Stimulated activated CD8-positive, alpha-beta memory T cell treated with anti-CD3 and anti-CD28 coated beads, Interleukin-4, amount 100 ng/mL, for 24 hours (primary cell): Measurements from ENCODE around the gene ALG8.
A peak's percentile ranks its signal among the peaks of the same experiment; 100 is the strongest.
"Not testable (repeated sequence)": the region's sequence is repeated elsewhere in the genome, so short reads cannot be mapped to it uniquely, and the experiment has no call there.

Experiments used
- DNase-seq: peaks from one replicate; pipeline ENCODE4 v3.0.0-alpha.2; 2020; ENCODE audit warnings: low read depth

The ALG8 gene

DNA sequence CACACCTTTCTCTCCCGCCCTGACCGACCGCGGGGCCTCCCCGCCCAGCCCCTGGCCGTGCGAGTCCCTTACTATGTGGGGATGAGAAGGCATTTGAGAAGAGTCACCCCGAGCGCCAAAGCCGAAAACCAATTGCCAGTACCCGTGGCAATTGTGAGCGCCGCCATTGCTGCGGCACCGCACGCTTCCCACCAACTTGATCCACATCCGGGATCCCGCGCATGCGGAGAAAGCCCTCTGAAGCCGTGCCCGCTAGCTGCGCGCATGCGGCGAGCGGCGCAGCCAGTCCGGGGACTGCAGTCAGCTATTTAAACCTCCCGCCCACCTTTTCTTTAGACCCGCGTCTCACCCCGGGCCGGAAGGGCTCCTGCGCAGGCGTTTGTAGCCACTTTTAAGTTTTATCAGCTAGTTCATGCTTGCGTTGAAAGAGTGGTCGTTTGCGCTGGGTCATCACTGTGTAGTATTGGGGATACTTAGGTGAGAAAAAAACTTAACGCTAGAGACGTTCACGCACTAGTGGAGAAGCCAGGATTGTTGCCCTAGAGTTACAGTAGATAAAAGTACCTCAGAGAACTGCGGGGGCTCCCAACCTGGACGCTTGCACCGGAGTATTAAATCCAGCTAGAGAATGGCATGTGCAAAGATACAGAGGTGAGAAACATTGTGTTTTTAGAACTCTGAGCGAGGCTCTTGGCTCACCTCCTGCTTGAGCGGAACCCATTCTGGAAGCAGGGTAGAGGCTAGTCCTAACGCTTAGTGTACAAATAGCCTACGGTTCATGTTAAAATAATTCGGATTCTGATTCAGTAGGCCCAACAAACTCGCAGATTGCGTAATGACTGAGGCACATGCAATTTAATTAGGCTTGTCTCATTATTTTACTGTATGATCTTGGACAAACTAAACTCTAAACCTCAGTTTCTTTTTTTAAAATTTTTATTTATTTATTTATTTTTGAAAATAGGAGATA is at the start of gene ALG8:
Gene ALG8, minus strand, starts transcription at position 205 of the 970 bp plus-strand sequence. Its CDS starts 38 bp downstream, at position 167.
- DNase-seq = peak; percentile 94

DNA sequence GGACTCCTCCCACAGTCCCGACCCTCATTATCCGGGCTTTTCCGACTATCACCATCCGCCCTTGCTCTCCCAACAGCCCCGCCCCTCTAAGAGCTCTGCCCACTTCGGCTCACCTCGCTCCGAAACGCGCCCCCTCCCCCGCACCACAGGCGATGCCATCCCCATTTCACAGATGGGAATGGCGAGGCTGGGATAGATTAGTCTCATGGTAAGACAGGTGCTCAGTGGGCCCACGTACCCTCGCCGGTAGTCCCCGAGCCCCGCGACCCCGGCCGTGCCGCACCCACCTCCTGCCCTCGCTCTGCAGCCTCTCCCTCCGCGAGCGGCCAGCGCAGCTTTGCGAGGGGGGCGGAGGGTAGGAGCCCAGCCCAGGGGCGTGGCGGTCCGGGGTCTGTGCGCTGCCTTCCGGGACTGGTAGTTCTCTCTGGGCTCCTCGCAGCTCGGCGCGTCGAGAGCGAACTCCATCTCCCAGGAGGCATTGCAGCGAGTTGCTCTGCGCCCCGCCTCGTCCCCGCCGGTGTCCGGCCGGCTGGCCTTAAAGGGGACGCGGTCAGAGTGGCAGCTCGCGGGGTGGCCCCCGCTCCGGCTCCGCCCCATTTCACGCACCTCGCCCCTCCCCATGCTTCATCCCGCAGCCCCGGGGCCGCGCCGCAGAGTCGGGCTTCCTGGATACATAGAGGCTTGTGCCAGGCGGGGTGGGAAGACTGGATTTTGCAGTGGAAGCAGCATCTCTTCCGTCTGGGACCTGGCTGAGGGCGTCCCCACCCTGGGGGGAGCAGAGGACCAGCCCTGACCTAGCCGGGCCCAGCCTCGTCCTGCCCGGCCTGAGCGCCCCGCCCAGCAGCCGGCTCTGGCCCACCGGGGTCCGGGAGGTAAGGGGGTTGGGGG is 49.1 kb upstream of the ALG8 start, which contains the start of the genes KCTD21 and USP35:
Gene KCTD21, minus strand, starts transcription at position 341 of the 888 bp plus-strand sequence. CDS start 14,072 bp downstream, outside the sequence.
Gene USP35, plus strand, starts transcription at position 634 of the 888 bp plus-strand sequence. CDS start 7,327 bp downstream, outside the sequence.
- peak; percentile 89 for DNase-seq

DNA sequence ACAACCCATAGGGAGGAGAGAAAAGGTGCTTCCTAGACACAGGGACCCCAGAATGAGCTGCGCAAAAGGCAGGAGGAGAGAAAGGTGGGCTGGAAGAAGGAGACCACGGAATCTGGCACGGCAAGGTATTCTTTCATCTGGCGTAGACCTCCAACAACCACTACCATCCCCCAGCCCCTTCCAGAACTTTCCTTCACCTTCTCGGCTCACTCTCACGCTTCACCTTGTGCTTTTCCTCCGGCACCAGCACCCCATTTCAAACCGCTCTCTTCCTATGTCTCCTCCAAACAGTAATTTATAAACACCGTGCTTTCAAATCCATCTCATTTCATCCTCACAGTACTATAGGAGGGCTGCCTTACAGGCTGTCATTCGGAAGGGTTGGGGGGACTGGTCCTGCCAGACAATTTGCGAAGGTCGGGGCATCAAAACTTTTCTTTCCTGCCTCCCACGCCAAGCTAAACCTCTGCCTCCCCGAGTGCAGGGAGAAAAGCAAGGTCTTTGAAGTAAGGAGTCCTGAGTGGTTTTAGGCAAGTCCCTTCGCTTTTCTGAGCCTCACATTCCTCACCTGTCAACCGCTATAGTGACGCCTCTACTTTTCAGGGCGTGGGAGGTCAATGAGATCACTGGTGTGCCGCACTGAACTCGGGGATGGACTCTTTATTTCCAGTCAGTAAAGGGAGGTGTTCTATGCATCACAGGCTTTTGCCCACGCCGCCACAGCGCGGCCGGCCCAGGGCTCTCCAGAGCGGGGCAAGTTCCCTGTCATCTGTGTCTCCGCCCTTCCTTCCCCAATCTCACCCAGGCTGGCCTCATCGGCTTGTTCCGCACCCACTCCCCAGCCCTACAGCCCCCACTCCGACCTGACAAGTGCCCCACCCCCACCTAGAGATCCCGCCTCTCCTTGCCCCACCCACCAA is 48.2 kb upstream of the ALG8 start:
- peak; percentile 69 for DNase-seq

DNA sequence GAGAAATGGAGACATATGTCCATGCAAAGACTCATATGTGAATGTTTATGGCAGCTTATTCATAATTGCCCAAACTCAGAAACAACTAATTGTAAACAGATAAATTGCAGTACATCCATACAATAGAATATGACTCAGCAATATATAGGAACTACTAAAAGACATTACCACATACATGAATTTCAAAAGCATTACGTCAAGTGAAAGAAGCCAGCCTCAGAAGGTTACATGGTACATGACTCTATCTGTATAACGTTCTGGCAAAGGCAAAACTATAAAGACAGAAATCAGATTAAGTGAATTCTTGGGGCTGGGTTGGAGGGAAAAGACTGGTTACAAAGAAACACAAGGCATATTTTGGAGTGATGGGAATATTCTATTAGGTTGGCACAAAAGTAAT is 41.8 kb upstream of the ALG8 start:
- no peak for DNase-seq

DNA sequence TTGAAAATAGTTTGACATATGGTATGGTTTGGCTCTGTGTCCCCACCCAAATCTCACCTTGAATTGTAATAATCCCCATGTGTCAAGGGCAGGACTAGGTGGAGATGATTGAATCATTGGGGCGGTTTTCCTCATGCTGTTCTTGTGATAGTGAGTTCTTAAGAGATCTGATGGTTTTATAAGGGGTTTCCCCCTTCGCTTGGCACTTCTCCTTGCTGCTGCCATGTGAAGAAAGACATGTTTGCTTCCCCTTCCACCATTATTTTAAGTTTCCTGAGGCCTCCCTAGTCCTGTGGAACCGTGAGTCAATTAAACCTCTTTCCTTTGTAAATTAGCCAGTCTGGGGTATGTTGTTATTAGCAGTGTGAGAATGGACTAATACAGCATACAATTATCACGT is 41.3 kb upstream of the ALG8 start:
- no peak for DNase-seq

DNA sequence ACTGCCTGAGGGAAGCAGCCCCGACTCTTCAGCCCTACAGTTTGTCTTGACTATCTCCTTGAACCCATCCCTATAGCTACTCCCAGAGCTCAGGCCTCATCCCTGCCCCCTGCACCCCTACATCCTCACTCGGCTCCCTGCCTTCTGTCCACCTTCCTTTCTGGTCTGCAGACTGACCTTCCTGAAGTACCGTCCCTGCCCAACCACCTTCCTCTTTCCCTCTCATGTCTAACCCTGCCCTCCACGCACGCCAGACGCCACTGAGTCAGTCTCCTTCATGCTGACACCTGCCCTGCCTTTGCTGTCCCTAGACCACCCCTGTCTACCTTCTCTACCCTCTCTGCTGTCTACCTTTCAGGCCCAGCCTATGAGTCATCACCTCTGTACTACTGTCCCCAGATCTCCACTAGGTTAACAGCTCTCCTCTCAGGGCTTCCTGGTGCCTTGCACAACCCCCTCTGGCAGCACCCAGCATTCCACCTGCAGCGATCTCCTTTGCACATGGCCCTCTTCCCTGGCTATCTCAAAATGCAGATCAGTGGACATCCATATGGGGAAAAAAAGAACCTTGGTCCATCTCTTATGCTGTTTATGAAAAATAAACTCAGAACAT is 40.1 kb upstream of the ALG8 start:
- DNase-seq = no peak

DNA sequence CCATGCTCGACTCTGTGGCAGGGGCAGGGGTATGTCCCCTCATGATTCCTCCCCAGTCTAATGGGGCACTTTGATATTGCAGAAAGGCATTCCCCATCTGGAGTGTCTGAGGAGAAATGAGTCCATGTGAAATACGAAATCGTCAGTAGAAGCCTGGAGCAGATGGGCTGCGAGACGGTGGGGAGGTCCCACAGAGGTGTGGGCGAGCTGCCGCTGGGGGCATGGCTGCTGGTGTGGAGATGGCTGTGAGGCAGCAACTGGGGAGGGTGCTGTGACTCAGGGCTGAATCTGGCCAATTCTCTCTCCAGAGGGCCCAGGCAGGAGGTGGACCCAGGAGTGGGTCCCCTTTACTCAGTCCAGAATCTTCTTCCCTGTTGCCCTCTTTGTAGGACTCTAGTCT is 37.8 kb upstream of the ALG8 start:
- DNase-seq = no peak

DNA sequence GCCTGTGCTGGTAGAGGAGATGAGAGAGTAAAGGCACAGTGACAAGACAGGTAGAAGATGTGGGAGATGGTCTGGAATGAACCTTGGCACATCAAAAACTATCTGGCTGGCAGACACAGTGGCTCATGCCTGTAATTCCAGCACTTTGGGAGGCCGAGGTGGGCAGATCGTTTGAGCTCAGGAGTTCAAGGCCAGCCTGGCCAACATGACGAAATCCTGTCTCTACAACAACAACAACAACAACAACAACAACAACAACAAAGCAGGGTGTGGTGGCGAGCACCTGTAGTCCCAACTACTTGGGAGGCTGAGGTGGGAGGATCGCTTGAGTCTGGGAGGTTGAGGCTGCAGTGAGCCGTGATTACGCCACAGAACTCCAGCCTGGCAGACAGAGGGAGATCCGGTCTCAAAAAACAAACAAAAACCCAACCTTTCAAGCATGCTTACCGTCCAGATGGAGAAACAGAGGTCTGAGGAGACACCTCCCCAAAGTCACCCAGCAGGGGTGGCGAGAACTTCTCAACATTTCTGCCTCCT is 37.2 kb upstream of the ALG8 start:
- DNase-seq = no peak

DNA sequence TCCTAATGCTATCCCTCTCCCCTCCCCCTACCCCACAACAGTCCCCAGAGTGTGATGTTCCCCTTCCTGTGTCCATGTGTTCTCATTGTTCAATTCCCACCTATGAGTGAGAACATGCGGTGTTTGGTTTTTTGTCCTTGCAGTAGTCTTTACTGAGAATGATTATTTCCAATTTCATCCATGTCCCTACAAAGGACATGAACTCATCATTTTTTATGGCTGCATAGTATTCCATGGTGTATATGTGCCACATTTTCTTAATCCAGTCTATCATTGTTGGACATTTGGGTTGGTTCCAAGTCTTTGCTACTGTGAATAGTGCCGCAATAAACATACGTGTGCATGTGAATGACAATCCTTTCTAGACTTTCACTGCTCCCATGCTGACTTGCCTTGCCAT is 36.4 kb upstream of the ALG8 start:
- DNase-seq = not testable (repeated sequence)

DNA sequence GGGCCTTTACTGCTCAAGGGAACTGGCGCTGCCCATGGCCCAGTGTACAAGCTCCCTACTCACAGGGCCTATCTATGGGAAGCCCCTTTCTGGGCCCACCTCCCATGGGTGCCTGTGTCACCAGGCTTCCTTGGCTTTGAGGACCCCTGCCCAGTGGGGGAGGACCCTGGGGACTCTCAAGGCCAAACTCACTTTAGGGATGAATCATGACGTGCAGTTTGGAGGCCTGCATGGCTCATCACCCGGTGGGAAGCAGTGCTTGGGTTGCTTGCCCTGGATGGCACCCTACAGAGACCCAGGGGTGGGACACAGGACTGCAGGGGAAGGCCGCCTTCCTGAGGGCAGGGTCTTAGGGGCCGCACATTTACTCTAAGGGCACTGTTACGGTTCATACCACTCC is 32.5 kb upstream of the ALG8 start:
- DNase-seq = no peak

DNA sequence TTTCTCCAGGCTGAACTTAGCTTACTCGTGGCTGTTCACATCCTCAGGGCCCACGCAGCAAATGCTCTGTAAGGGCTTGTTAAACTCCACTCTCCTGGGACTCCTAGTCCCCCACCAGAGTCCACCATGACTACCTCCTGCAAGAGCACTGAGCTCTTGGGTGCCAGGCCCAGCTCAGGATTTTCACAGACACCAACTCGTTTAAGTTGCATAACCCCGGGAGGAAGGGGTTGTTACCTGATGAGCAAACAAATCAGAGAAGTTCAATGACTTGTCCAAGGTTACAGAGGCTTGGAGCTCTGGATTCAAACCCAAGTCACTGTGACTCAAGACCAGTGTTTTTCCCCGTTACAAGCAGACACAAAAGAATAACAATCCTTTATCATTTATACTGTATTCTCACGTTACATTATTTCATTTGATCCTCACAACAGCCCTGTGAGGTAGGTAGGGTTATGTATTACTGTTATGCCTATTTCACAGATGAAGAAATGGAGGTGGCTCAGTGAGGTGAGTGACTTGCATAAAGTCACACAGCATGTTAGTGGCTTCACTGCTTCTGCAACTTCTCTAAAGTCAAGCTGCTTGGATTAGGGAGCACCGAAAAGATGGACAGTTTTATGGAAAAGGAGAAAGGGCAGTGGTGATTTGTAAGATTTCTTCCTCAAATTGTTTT is 31.6 kb upstream of the ALG8 start:
- DNase-seq = no peak

DNA sequence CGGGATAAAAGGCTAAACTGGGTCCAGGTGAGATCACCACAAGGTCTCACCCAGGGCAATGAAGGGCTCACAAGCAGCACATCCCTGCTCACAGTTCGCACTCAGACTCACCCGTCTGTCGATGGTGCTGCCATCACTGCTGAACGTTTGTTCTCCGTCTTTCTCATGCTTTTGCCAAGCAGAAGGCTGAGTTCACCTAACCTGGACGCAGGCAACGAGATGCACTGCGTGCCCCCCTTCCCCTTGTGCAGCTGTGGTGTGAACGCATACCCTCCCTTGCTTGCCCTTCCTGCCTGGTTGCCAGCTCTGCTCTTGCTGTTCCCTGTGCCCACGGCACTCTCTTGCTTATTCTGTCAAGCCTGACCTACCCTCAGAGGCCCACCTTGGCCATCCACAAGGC is 31.0 kb upstream of the ALG8 start:
- DNase-seq = no peak

DNA sequence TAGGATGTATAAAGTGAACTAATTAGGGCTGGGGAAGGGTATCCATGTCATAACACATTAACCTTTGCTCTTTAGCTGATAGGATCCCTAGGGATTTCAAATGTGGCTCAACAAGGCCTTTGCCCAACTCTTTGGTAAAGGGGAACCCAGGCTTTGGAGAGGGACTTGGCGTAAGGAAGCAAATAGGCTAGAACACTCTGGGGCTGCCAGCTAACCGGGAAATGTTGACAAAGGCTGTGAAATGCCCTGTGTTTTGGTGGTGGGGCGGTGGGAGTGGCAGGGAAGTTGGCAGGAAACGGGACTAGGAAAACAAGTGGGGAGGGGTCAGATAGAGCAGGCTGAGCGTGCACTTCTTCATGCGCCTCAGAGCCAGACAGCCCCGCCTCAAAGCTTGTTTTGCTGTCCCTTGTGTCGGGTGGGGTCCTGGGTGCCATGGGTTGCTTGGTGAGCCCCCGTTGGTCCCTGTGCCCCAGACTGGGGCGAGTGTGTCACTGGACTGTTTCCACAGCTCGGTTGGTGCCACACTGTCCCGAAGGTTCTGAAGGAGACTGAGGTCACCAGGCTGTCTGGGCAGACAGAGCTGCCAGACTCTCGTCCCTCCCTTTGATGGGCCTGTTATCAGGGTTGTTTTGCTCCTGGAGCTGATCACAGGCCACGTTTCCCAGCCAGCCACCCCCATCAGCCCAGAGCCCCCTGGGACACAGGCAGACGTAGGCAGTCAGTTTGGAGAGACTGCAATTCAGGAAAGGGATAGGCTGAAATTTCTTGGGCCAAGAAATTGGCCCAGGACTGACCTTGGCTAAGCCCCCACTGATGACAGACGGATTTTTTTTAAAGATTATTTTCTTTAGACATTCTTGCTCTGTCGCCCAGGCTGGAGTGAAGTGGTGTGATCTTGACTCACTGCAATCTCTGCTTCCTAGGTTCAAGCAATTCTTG is 29.4 kb upstream of the ALG8 start:
- DNase-seq = no peak

DNA sequence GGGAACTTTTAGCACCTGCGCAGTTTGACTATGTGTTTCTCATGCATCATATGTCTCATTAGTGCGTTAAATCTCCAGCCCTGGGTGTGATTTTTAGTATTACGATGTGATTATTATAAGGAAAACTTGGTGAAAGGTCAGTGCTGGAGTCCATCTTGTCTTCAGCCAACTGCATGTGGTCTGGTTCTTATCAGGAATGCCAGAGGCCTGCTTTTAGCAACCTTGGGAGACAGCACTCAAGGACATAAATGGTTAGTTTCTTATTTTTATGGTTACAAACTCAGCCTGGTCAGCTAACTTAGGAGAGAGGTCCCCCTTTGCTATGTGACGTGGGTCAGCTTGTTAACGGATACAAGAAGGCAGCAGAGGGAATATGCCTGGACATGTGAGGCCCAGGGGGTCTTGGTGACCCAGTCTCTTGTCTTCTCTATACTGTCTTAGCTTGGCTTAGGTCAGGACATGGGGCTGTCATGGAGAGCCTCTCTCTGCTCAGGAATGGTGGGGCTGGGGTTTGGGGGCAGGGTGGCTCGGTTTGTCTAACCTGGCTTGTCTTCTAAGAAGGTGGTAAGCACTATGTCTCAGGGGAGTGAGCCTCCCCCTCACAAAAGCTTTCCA is 27.5 kb upstream of the ALG8 start:
- DNase-seq = no peak

DNA sequence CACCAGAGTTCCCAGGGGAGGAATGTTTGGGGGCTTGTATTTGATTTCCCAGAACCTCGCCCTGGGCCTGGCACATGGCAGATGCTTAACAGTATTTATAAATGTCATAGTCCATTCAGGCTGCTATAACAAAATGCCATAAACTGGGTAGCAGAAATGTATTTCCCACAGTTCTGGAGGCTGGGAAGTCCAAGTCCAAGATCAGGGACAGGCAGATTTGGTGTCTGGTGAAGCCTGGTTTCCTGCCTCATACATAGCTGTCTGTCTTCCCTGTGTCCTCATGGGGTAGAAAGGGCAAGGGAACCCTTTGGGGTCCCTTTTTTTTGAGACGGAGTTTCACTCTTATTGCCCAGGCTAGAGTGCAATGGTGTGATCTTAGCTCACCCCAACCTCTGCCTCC is 25.0 kb upstream of the ALG8 start:
- DNase-seq = no peak

DNA sequence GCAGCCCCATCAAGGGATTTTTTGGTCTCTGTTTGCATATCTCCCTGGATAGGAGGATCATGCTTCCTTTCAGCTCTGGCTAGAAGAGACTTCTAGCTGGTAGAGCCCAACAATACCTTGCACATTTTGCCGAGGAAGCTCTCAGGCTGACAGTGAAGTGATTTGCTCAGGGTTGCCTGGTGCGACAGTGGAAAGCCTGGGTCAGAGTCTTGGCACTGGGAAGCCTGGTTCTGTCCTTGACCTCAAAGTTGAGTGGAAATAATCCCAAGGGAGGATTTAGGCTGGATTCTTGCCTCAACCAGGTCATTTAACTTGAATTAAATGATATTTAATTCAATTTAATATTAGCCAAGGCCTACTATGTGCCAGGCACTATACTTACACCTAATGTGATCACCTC is 24.4 kb upstream of the ALG8 start:
- DNase-seq = no peak

DNA sequence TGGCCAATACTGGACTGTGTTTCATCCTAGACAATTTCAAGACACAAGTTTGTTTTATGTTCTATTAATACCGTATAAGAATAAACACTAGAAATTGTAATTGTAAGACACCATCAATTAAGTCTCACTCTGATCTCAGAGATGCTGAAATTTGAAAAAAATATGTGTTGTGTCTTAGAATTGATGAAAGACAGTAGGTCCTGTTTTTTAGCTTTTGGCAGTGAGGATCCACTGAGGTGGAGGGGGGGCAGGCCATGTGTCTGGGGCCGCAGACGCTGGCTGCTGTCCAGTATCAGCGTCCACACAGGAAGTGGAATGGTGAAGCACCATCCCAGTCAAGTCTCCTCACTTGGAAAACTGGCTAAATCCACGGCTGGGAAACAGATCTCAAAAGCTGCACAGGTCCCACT is 22.5 kb upstream of the ALG8 start:
- DNase-seq = no peak

DNA sequence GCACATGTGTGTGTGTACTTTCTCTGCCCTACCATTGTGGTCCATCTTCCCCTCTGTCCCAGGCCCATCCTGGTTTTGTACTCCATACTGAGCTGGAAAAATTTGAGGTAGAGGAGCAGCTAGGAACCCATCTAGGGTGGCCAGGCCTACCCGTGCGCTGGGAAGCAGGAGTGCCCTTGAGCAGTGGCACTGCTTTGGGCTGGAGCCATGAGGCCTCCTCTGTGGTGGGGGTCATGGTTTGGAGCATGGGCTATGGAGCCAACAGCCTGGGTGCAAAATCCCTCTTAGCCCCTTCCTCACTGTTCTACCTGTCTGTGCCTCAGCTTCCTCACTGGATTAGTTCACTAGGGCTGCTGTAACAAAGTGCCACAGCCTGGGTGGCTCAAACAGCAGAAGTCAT is 21.9 kb upstream of the ALG8 start:
- DNase-seq = no peak

DNA sequence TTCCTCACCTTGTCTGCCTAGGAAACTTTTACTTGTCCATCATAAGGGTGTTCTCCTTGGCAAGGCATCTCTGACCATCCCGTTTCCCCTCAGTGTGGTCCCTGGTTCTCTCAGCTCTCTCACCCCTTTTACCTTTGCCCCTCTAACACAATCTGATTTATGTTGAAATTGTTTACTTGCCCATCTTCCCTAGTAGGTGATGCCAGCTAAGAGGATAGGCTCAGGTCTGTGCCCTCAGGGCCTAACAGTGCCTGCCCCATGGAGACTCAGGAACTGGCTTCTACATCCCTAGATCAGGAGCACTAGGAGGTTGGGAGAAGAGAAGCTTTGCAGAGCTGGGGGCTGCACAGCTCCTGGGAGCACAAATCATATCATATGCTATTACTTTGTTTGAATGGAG is 21.1 kb upstream of the ALG8 start:
- DNase-seq = no peak
